Panc1 (cell line): ENCODE results near the gene RNF130. TPM values are rescaled to one million over a fixed set of nuclear protein-coding genes. Genes with fewer than 3 reads are reported as not detected.

Experiments used
- ATAC-seq: fragments of 200-7000 bp; cut with Tn5 transposase; 2 replicates; pipeline ENCODE4 v1.9.1; 2020; ENCODE audit warnings: mild to moderate bottlenecking, moderate library complexity
- BruUV-seq: library from RNA; stranded (reverse); fragments of 400-500 nt; replicated peaks from 2 replicates; lab custom pipeline; 2021; lab: Mats Ljungman, UMichigan
- CTCF ChIA-PET: fragments of 300-600 bp; sonication (Branson Sonifier 250); formaldehyde crosslinking; loops from one replicate; lab custom pipeline; 2022; ENCODE audit warnings: antibody characterized with exemption; lab: Charles Lee
- POLR2A ChIA-PET: fragments of 300-600 bp; sonication (Branson Sonifier 250); formaldehyde crosslinking; loops from one replicate; lab custom pipeline; 2022; ENCODE audit warnings: antibody characterized with exemption; lab: Charles Lee
- DNase-seq: peaks from one replicate; pipeline ENCODE4 v3.0.0-alpha.2; 2010; ENCODE audit warnings: low read depth, low spot score
- H3K27ac ChIP-seq: 2 replicates; pipeline ENCODE4 v1.5.1; 2011; ENCODE audit warnings: mild to moderate bottlenecking, low read length, inconsistent platforms
- H3K27me3 ChIP-seq: fragments of 200-500 bp; sonication (Bioruptor generic); 2 replicates; pipeline ENCODE4 v1.6.0; 2014; ENCODE audit warnings: low read length, inconsistent platforms; ENCODE audit not compliant: control insufficient read depth, insufficient read depth
- H3K36me3 ChIP-seq: fragments of 200-500 bp; sonication (Bioruptor generic); 2 replicates; pipeline ENCODE4 v1.5.1; 2014; ENCODE audit warnings: inconsistent platforms, mild to moderate bottlenecking, low read length, moderate library complexity; ENCODE audit not compliant: control insufficient read depth, insufficient read depth
- H3K4me1 ChIP-seq: 2 replicates; pipeline ENCODE4 v1.5.1; 2011; ENCODE audit warnings: inconsistent platforms, mild to moderate bottlenecking, low read length, moderate library complexity; ENCODE audit not compliant: control insufficient read depth, insufficient read depth
- H3K4me3 ChIP-seq, 2 experiments: 2 replicates each; pipeline ENCODE4 v1.5.1; 2011 to 2012; ENCODE audit warnings: low read depth in 2 of 2, low read length in 2 of 2, mild to moderate bottlenecking in 2 of 2, inconsistent platforms in 1 of 2, moderate library complexity in 1 of 2
- H3K9me3 ChIP-seq: fragments of 200-500 bp; sonication (Bioruptor generic); 2 replicates; pipeline ENCODE4 v1.5.1; 2014; ENCODE audit warnings: low read depth, mild to moderate bottlenecking, inconsistent platforms, low read length, moderate library complexity; ENCODE audit not compliant: control insufficient read depth, insufficient read depth
- CTCF ChIP-seq: fragments of 450-650 bp; IDR thresholded peaks from 2 replicates; pipeline ENCODE4 v1.5.1; 2017; ENCODE audit warnings: mild to moderate bottlenecking
- POLR2AphosphoS5 ChIP-seq: IDR thresholded peaks from 2 replicates; pipeline ENCODE4 v1.6.1; 2012; ENCODE audit warnings: mild to moderate bottlenecking, low read depth, low read length, moderate library complexity
- REST ChIP-seq, 2 experiments: IDR thresholded peaks; 2 replicates each; pipeline ENCODE4 v1.6.1; 2011 to 2012; ENCODE audit warnings: low read depth in 2 of 2, control low read depth in 1 of 2, low read length in 1 of 2, mild to moderate bottlenecking in 1 of 2, moderate library complexity in 1 of 2; ENCODE audit not compliant: insufficient read depth in 1 of 2
- SIN3A ChIP-seq: IDR thresholded peaks from 2 replicates; pipeline ENCODE4 v1.6.1; 2012; ENCODE audit warnings: low read depth, mild to moderate bottlenecking, low read length, moderate library complexity, borderline replicate concordance; ENCODE audit not compliant: insufficient read depth
- TCF7L2 ChIP-seq: IDR thresholded peaks from 2 replicates; pipeline ENCODE4 v1.6.1; 2011; ENCODE audit warnings: mild to moderate bottlenecking, low read depth, low read length, inconsistent platforms
- in situ Hi-C: cut with HindIII; loops from 2 replicates; pipeline ENCODE4 v1.10.0; 2016; ENCODE audit warnings: low sequenced_read_pairs, low pct_unique_long_range_greater_than_20kb
- intact Hi-C: fragments of 100-400 bp; cut with micrococcal nuclease; formaldehyde crosslinking; loops from one replicate; pipeline ENCODE4 v1.10.0; 2022; ENCODE audit not compliant: unreplicated experiment
- total RNA-seq: library from RNA; stranded (reverse); gene quantifications from one replicate; pipeline ENCODE4 v1.2.1, GENCODE V29; 2021; ENCODE audit not compliant: unreplicated experiment

RNF130 gene
- total RNA-seq, 1 experiment from 2014 or later = 73.1 TPM

- ATAC-seq (no peak), DNase-seq (no peak)
- Histone ChIP-seq H3K4me3 (no peak overlapping the region), H3K27me3 (no peaks in the 10 kb centered on the region), H3K36me3 (no peaks in the 10 kb centered on the region), H3K9me3 (no peaks in the 10 kb centered on the region), H3K27ac (no peak overlapping the region), H3K4me1 (no peaks in the 10 kb centered on the region)
- no peak for TF ChIP-seq REST (IDR thresholded peaks at IDR 0.05; ENCODE audit: insufficient read depth in 1 of 2, low read depth in 2 of 2, low read length in 1 of 2)
- no peak for TF ChIP-seq CTCF
- TF ChIP-seq POLR2AphosphoS5 = no peak
- no peak for TF ChIP-seq TCF7L2
- TF ChIP-seq SIN3A = no peak
- ChIA-PET CTCF (interaction anchor here (0.6 kb wide), 1 partner anchor 20 kb away, joined by 4 read pairs; no protein-coding TSS in a partner anchor), POLR2A (no interaction called here)
- in situ Hi-C loops (no loop called here), intact Hi-C loops (no loop called here)
- no TSS peak for BruUV-seq
These were observed 92.8 kb downstream of the RNF130 start for GRCh38 chr5:179978792-179979191.

- DNase-seq (no peak), ATAC-seq (no peak)
- no peaks in the 10 kb centered on the region for H3K36me3 ChIP-seq
- POLR2A ChIA-PET = no interaction called here
- TF ChIP-seq CTCF (no peak), POLR2AphosphoS5 (no peak), SIN3A (no peak), TCF7L2 (no peak), REST (IDR thresholded peaks at IDR 0.05; ENCODE audit: insufficient read depth in 1 of 2, low read depth in 2 of 2, low read length in 1 of 2) (no peak)
- in situ Hi-C loops = no loop called here
- H3K9me3 ChIP-seq = no peaks in the 10 kb centered on the region
- H3K27ac ChIP-seq = no peak overlapping the region
- H3K4me1 ChIP-seq = no peaks in the 10 kb centered on the region
- H3K4me3 ChIP-seq = no peak overlapping the region
- H3K27me3 ChIP-seq = no peaks in the 10 kb centered on the region
- CTCF ChIA-PET = interaction anchor here (0.7 kb wide), 1 partner anchor 143 kb away, joined by 5 read pairs; no protein-coding TSS in a partner anchor
- intact Hi-C loops = no loop called here
- no TSS peak for BruUV-seq
These were observed 95.8 kb downstream of the RNF130 start for GRCh38 chr5:179975713-179976134.
